GM18508 (cell line): ENCODE measurements around the gene SLC4A2.

Experiments used
- ATAC-seq: cut with Tn5 transposase; IDR thresholded peaks from one replicate; pipeline ENCODE4 v1.9.1; 2021; ENCODE audit warnings: moderate number of reproducible peaks; ENCODE audit not compliant: insufficient read depth, unreplicated experiment

Gene SLC4A2

GRCh38 chr7:151077705-151078232 is 18.4 kb downstream of the SLC4A2 start:
- no peak for ATAC-seq

GRCh38 chr7:151078233-151079040 is 19.0 kb downstream of the SLC4A2 start:
- no peak for ATAC-seq

GRCh38 chr7:151079199-151079910 is 20.0 kb downstream of the SLC4A2 start:
- ATAC-seq = no peak

- ATAC-seq = no peak
These were observed 20.7 kb downstream of the SLC4A2 start for GRCh38 chr7:151080067-151080521.

- ATAC-seq = no peak
These were observed 21.3 kb downstream of the SLC4A2 start, which contains the start of gene FASTK for GRCh38 chr7:151080522-151081169. FASTK (minus strand) TSS chr7:151080809; CDS start chr7:151080766, 43 bp downstream.

GRCh38 chr7:151081170-151082101 is 22.0 kb downstream of the SLC4A2 start:
- ATAC-seq = no peak

GRCh38 chr7:151082141-151083070 is 23.0 kb downstream of the SLC4A2 start:
- ATAC-seq = no peak

- no peak for ATAC-seq
These were observed 23.9 kb downstream of the SLC4A2 start, which contains the start of gene TMUB1 for GRCh38 chr7:151083071-151083823. TMUB1 (minus strand) TSS chr7:151083493; CDS start chr7:151082563, 930 bp downstream.

GRCh38 chr7:151083824-151084160 is 24.4 kb downstream of the SLC4A2 start:
- no peak for ATAC-seq

GRCh38 chr7:151085329-151085690 is 25.9 kb downstream of the SLC4A2 start:
- ATAC-seq = no peak

- ATAC-seq = no peak
These were observed 26.6 kb downstream of the SLC4A2 start, which contains the start of gene AGAP3 for GRCh38 chr7:151085691-151086620. AGAP3 (plus strand) TSS chr7:151086475; CDS start chr7:151086742, 267 bp downstream.

- no peak for ATAC-seq
These were observed 27.4 kb downstream of the SLC4A2 start for GRCh38 chr7:151086802-151087244.

GRCh38 chr7:151087245-151088018 is 28.0 kb downstream of the SLC4A2 start:
- no peak for ATAC-seq

- no peak for ATAC-seq
These were observed 28.8 kb downstream of the SLC4A2 start for GRCh38 chr7:151088019-151088855.
